Measurements from ENCODE around the gene APOH. TPM values are rescaled to one million over a fixed set of nuclear protein-coding genes. Genes with fewer than 3 reads are reported as not detected.

Gene APOH
- total RNA-seq, 4 donors from 2014 or later = 1.1 TPM; not detected in 3

- no peak for TF ChIP-seq POLR2A (IDR thresholded peaks at IDR 0.05)
- no peak for TF ChIP-seq CTCF (IDR thresholded peaks at IDR 0.05)
- Histone ChIP-seq H3K36me3 (no peaks in the 10 kb centered on the region), H3K27me3 (no peaks in the 10 kb centered on the region), H3K27ac (no peak overlapping the region), H3K4me1 (peaks cover 0 to 14% (median 0%) of the 10 kb centered on the region in 4 donors), H3K9me3 (no peaks in the 10 kb centered on the region), H3K4me3 (no peak overlapping the region)
- DNase-seq = no peak
Measured at GRCh38 chr17:66187718-66188117, 41.5 kb downstream of the APOH start.

GRCh38 chr17:66185862-66186261, 43.4 kb downstream of the APOH start:
- Histone ChIP-seq H3K27ac (no peak overlapping the region), H3K4me3 (no peak overlapping the region), H3K27me3 (no peaks in the 10 kb centered on the region), H3K36me3 (no peaks in the 10 kb centered on the region), H3K9me3 (no peaks in the 10 kb centered on the region), H3K4me1 (no peaks in the 10 kb centered on the region)
- TF ChIP-seq POLR2A (IDR thresholded peaks at IDR 0.05) (no peak), CTCF (IDR thresholded peaks at IDR 0.05) (no peak)
- no peak for DNase-seq

- no peaks in the 10 kb centered on the region for H3K36me3 ChIP-seq
- H3K27me3 ChIP-seq = no peaks in the 10 kb centered on the region
- H3K4me3 ChIP-seq = no peak overlapping the region
- no peaks in the 10 kb centered on the region for H3K4me1 ChIP-seq
- H3K9me3 ChIP-seq = no peaks in the 10 kb centered on the region
- no peak overlapping the region for H3K27ac ChIP-seq
- no peak for DNase-seq
- TF ChIP-seq CTCF (IDR thresholded peaks at IDR 0.05) (no peak), POLR2A (IDR thresholded peaks at IDR 0.05) (no peak)
Measured at GRCh38 chr17:66184392-66184791, 44.8 kb downstream of the APOH start.

GRCh38 chr17:66183529-66183928, 45.7 kb downstream of the APOH start:
- TF ChIP-seq POLR2A (IDR thresholded peaks at IDR 0.05) (no peak), CTCF (IDR thresholded peaks at IDR 0.05) (no peak)
- H3K36me3 ChIP-seq = no peaks in the 10 kb centered on the region
- no peak overlapping the region for H3K4me3 ChIP-seq
- H3K4me1 ChIP-seq = no peaks in the 10 kb centered on the region
- no peaks in the 10 kb centered on the region for H3K9me3 ChIP-seq
- no peaks in the 10 kb centered on the region for H3K27me3 ChIP-seq
- no peak for DNase-seq
- no peak overlapping the region for H3K27ac ChIP-seq

- DNase-seq = no peak
- H3K27me3 ChIP-seq = no peaks in the 10 kb centered on the region
- no peak for TF ChIP-seq POLR2A (IDR thresholded peaks at IDR 0.05)
- TF ChIP-seq CTCF (IDR thresholded peaks at IDR 0.05) = no peak
- no peaks in the 10 kb centered on the region for H3K4me1 ChIP-seq
- H3K4me3 ChIP-seq = no peak overlapping the region
- no peaks in the 10 kb centered on the region for H3K36me3 ChIP-seq
- no peak overlapping the region for H3K27ac ChIP-seq
- H3K9me3 ChIP-seq = no peaks in the 10 kb centered on the region
Measured at GRCh38 chr17:66178642-66179041, 50.6 kb downstream of the APOH start.

GRCh38 chr17:66177048-66177447, 52.2 kb downstream of the APOH start:
- no peak overlapping the region for H3K4me3 ChIP-seq
- H3K9me3 ChIP-seq = no peaks in the 10 kb centered on the region
- H3K27me3 ChIP-seq = no peaks in the 10 kb centered on the region
- no peaks in the 10 kb centered on the region for H3K4me1 ChIP-seq
- TF ChIP-seq CTCF (IDR thresholded peaks at IDR 0.05) (no peak), POLR2A (IDR thresholded peaks at IDR 0.05) (no peak)
- no peak overlapping the region for H3K27ac ChIP-seq
- H3K36me3 ChIP-seq = no peaks in the 10 kb centered on the region
- DNase-seq = no peak
